K562 (cell line): ENCODE data around the gene CGNL1. TPM values are rescaled to one million over a fixed set of nuclear protein-coding genes. Genes with fewer than 3 reads are reported as not detected.
A peak's percentile ranks its signal among the peaks of the same experiment; 100 is the strongest.

Experiments used
- ATAC-seq: fragments of 200-7000 bp; cut with Tn5 transposase; 3 replicates; pipeline ENCODE4 v1.9.1; 2020; ENCODE audit warnings: moderate library complexity
- BruUV-seq: library from RNA; stranded (reverse); fragments of 400-500 nt; replicated peaks from 2 replicates; lab custom pipeline; 2021; lab: Mats Ljungman, UMichigan
- CTCF ChIA-PET: fragments of 300-600 bp; formaldehyde crosslinking; extraction: SDS; loops from one replicate; lab custom pipeline; 2021; ENCODE audit warnings: low intra/inter-chr PET ratio; lab: Yijun Ruan, JAX
- POLR2A ChIA-PET: fragments of 300-600, 350-650 bp; sonication (Branson Sonifier 250); formaldehyde crosslinking; extraction: SDS; loops from one replicate; lab custom pipeline; 2021; ENCODE audit warnings: antibody characterized with exemption, inconsistent platforms; lab: Yijun Ruan, JAX
- DNase-seq, 4 experiments: peaks; one replicate each; pipeline versions ENCODE4 v3.0.0 to v3.0.0-alpha.2; 2011 to 2018; ENCODE audit warnings: low spot score in 3 of 4, mixed read lengths in 3 of 4; ENCODE audit errors: extremely low read depth in 1 of 4
- FAIRE-seq: peaks from 2 replicates; lab custom pipeline; 2011; peaks lifted over from hg19 to GRCh38; lab: Jason Lieb, UNC
- H2AFZ ChIP-seq: 2 replicates; pipeline ENCODE4 v1.6.0; 2011; ENCODE audit warnings: low read depth, low read length, control low read depth, inconsistent platforms
- H3K27ac ChIP-seq: fragments of 200-600 bp; 3 replicates; pipeline ENCODE4 v1.8.0; 2011; ENCODE audit warnings: low read depth, mild to moderate bottlenecking, control low read depth, inconsistent platforms, low read length, moderate library complexity, mixed read lengths; ENCODE audit errors: extremely low read depth
- H3K27me3 ChIP-seq, 2 experiments: fragments of 300-600 bp in 1 of 2; 2 replicates in 1 of 2; 3 replicates in 1 of 2; pipeline versions ENCODE4 v1.6.0 to v1.8.0; 2011; ENCODE audit warnings: inconsistent platforms in 2 of 2, low read length in 2 of 2, mild to moderate bottlenecking in 1 of 2, mixed read lengths in 1 of 2, moderate library complexity in 1 of 2; ENCODE audit not compliant: control insufficient read depth in 2 of 2, insufficient read depth in 2 of 2
- H3K36me3 ChIP-seq: fragments of 300-600 bp; 3 replicates; pipeline ENCODE4 v1.8.0; 2011; ENCODE audit warnings: mild to moderate bottlenecking, low read length, inconsistent platforms; ENCODE audit not compliant: control insufficient read depth, insufficient read depth
- H3K4me1 ChIP-seq, 2 experiments: fragments of 200-600 bp in 1 of 2; replicated peaks in 1 of 2; 2 replicates in 1 of 2; 3 replicates in 1 of 2; pipeline versions ENCODE4 v1.5.1 to v1.8.0; 2011; ENCODE audit warnings: inconsistent platforms in 2 of 2, low read length in 2 of 2, mild to moderate bottlenecking in 1 of 2, mixed read lengths in 1 of 2, moderate library complexity in 1 of 2; ENCODE audit not compliant: control insufficient read depth in 2 of 2, insufficient read depth in 2 of 2
- H3K4me2 ChIP-seq: 2 replicates; pipeline ENCODE4 v1.6.1; 2011; ENCODE audit warnings: low read length, control low read depth, inconsistent platforms, mixed read lengths; ENCODE audit not compliant: insufficient read depth
- H3K4me3 ChIP-seq: fragments of 200-600 bp; sonication (generic), shearing (Covaris generic); 2 replicates; pipeline ENCODE4 v1.5.1; 2016; ENCODE audit warnings: control low read depth, inconsistent platforms
- H3K79me2 ChIP-seq: fragments of 200-600 bp; 3 replicates; pipeline ENCODE4 v1.8.0; 2011; ENCODE audit warnings: low read length, inconsistent platforms; ENCODE audit not compliant: control insufficient read depth, insufficient read depth
- H3K9ac ChIP-seq, 2 experiments: 2 replicates each; pipeline versions ENCODE4 v1.6.0 to v1.6.1; 2011; ENCODE audit warnings: low read depth in 2 of 2, low read length in 2 of 2, control low read depth in 1 of 2, inconsistent platforms in 1 of 2, mild to moderate bottlenecking in 1 of 2, mixed read lengths in 1 of 2; ENCODE audit not compliant: insufficient read depth in 1 of 2
- H3K9me1 ChIP-seq: one replicate; pipeline ENCODE4 v1.6.0; 2011; ENCODE audit warnings: inconsistent platforms, mild to moderate bottlenecking, low read length, moderate library complexity; ENCODE audit not compliant: control insufficient read depth, insufficient read depth
- H3K9me3 ChIP-seq: replicated peaks from 2 replicates; pipeline ENCODE4 v1.5.1; 2011; ENCODE audit warnings: low read depth, low read length, inconsistent platforms; ENCODE audit not compliant: control insufficient read depth, insufficient read depth
- H4K20me1 ChIP-seq: replicated peaks from 2 replicates; pipeline ENCODE4 v1.6.1; 2011; ENCODE audit warnings: low read length, inconsistent platforms, mixed read lengths; ENCODE audit not compliant: control insufficient read depth, insufficient read depth
- CBFA2T3 ChIP-seq: fragments of 450-650 bp; IDR thresholded peaks from 2 replicates; pipeline ENCODE4 v1.6.1; 2017
- CXXC5 ChIP-seq: fragments of 250-450 bp; sonication (Bioruptor Pico); IDR thresholded peaks from 2 replicates; pipeline ENCODE4 v1.8.0; 2022; ENCODE audit warnings: inconsistent platforms, mild to moderate bottlenecking, moderate library complexity
- FOSL1 ChIP-seq: fragments of 200-800 bp; sonication (Bioruptor generic); conservative IDR thresholded peaks from 2 replicates; pipeline ENCODE4 v1.6.1; 2016; ENCODE audit warnings: missing genetic modification characterization, missing compliant biosample characterization
- MTA1 ChIP-seq: fragments of 450-650 bp; IDR thresholded peaks from 2 replicates; pipeline ENCODE4 v1.6.1; 2017; ENCODE audit warnings: borderline replicate concordance
- SRSF1 ChIP-seq: fragments of 200-400 bp; formaldehyde crosslinking; IDR thresholded peaks from 2 replicates; pipeline ENCODE4 v1.6.1; 2017; ENCODE audit warnings: mild to moderate bottlenecking, low read depth, low read length, moderate library complexity
- WGBS: fragments of 100-300 bp; shearing (Covaris generic); methylation state at CpG from one replicate; pipeline ENCODE4 v1.1.6; 2016; ENCODE audit warnings: low coverage, mixed read lengths; ENCODE audit not compliant: insufficient coverage; ENCODE audit errors: missing lambda C conversion rate; 5-methylcytosine and 5-hydroxymethylcytosine counted together
- in situ Hi-C: fragments of 300-500 bp; cut with MboI; formaldehyde crosslinking; loops from 4 replicates; pipeline ENCODE4 v1.15.0; 2018; ENCODE audit warnings: inconsistent platforms, mixed read lengths
- intact Hi-C: fragments of 100-400 bp; cut with micrococcal nuclease; formaldehyde crosslinking; loops from 2 replicates; pipeline ENCODE4 v1.14.2; 2022
- polyA plus RNA-seq, 8 experiments: library from polyadenylated mRNA; depleted of rRNA in 4 of 8; stranded (reverse) in 5 of 8; unstranded in 3 of 8; fragments of >200 nt; fragmentation: Nextera tagmentation in 2 of 8; fragmentation: Illumina TruSeq in 1 of 8; extraction: Ambion mirVana in 2 of 8; extraction: Trizol in 1 of 8; gene quantifications; 2 replicates each; pipeline versions ENCODE4 v1.2.1 to v1.2.3, GENCODE V29; 2011 to 2014; ENCODE audit warnings: inconsistent platforms in 1 of 8, missing spikeins in 1 of 8
- total RNA-seq, 7 experiments: library from RNA; depleted of rRNA in 6 of 7; stranded (reverse); fragments of >200 nt in 6 of 7; fragmentation: Illumina TruSeq in 2 of 7; extraction: Trizol in 2 of 7; gene quantifications; 2 replicates each; pipeline versions ENCODE4 v1.2.1 to v1.2.3, GENCODE V29; 2011 to 2021; ENCODE audit warnings: low replicate concordance in 1 of 7
- TF ChIP-seq, protein P1 (sequence below): sonication (generic); formaldehyde crosslinking; IDR thresholded peaks from 2 replicates; pipeline ENCODE4 v1.8.0; 2022; ENCODE audit warnings: mild to moderate bottlenecking, missing genetic modification reagents
- TF ChIP-seq, protein P2 (sequence below): sonication (generic); formaldehyde crosslinking; IDR thresholded peaks from 2 replicates; pipeline ENCODE4 v1.8.0; 2022; ENCODE audit warnings: missing genetic modification reagents, mild to moderate bottlenecking, moderate library complexity, borderline replicate concordance

CGNL1 gene
- total and polyA plus RNA-seq, 9 of the 15 experiments (the other 6 are each of a cell fraction or from before 2014, with no cell fraction given), result 0.01 to 0.07 TPM; not detected in 7

DNA sequence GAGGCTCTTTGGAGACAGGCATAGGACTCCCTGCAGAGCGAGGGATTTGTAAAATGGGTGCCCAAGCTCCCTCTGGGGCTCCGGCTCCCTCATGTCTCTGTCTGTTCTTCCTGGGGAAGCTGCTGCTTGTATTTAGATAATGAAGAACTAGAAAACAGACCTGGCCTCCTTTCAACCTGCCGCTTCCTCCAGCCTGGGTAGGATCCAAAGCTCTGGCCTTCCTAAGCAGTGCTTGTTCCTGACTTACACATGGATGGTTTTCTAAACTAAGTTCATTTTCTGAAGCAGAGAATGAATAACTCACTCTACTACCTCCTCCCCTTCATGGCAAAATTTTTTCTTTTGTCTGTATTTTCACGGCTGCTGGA, 178.5 kb downstream of the CGNL1 start:
- no peaks in the 10 kb centered on the region for H3K9me3 ChIP-seq
- CTCF ChIA-PET, result no interaction called here
- peaks cover 14 to 66% of the 10 kb centered on the region in 2 experiments for H3K27me3 ChIP-seq
- in situ Hi-C loops (loop anchor here (25.0 kb wide), 1 partner anchor 508 kb away; the partner anchor contains the start of gene ALDH1A2), intact Hi-C loops (no loop called here)
- H3K27ac ChIP-seq, result no peak overlapping the region
- TF ChIP-seq FOSL1 (tag), result 0 out of 2 replicates have a peak, but pooled peaks have one; percentile 2
- TF ChIP-seq, protein P1, sequence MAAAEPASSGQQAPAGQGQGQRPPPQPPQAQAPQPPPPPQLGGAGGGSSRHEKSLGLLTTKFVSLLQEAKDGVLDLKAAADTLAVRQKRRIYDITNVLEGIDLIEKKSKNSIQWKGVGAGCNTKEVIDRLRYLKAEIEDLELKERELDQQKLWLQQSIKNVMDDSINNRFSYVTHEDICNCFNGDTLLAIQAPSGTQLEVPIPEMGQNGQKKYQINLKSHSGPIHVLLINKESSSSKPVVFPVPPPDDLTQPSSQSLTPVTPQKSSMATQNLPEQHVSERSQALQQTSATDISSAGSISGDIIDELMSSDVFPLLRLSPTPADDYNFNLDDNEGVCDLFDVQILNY, result no peak
- FAIRE-seq (no peak), ATAC-seq (no peak), DNase-seq (no peak)
- no peaks in the 10 kb centered on the region; the same call in 1 of the 2 replicates for H4K20me1 ChIP-seq
- no peak overlapping the region for H2AFZ ChIP-seq
- H3K4me3 ChIP-seq, result no peak overlapping the region
- no TSS peak for BruUV-seq
- no peak overlapping the region for H3K9ac ChIP-seq
- no peaks in the 10 kb centered on the region; a peak in 1 of 5 replicates for H3K4me1 ChIP-seq
- no peaks in the 10 kb centered on the region for H3K36me3 ChIP-seq
- H3K79me2 ChIP-seq, result no peaks in the 10 kb centered on the region
- POLR2A ChIA-PET, result interaction anchor here (0.8 kb wide), 1 partner anchor 13 kb away, joined by 3 read pairs; no protein-coding TSS in a partner anchor
- no peaks in the 10 kb centered on the region for H3K9me1 ChIP-seq
- WGBS, result 0% methylated on average over 4 of the region's 4 CpGs
- no peak overlapping the region for H3K4me2 ChIP-seq

DNA sequence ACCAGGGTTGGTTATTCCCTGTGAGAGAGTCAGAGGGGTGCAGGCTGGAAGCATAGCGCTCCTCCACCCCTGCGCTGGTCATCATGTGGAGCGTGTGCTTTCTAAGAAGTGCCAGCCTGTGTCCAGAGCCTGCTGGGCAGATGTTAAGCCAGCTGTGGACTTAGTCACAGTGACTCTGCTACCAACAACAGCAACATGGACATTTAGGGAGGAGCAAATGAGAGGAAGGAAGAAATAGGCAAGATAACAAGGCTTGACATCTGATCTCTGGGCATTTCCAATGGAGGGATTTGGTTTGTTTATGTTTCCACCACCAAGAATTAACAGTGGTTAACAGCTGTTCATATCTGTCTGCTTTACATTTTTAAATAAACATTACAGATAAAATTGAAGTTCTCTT, 179.0 kb downstream of the CGNL1 start:
- Histone ChIP-seq H3K27me3 (peaks cover 14 to 64% of the 10 kb centered on the region in 2 experiments), H2AFZ (no peak overlapping the region), H3K27ac (no peak overlapping the region), H3K9ac (no peak overlapping the region), H3K4me1 (no peaks in the 10 kb centered on the region; a peak in 1 of 5 replicates), H3K79me2 (no peaks in the 10 kb centered on the region), H3K9me1 (no peaks in the 10 kb centered on the region), H3K9me3 (no peaks in the 10 kb centered on the region), H3K4me3 (no peak overlapping the region), H4K20me1 (no peaks in the 10 kb centered on the region; the same call in 1 of the 2 replicates), H3K4me2 (no peak overlapping the region), H3K36me3 (no peaks in the 10 kb centered on the region)
- intact Hi-C loops, result no loop called here
- in situ Hi-C loops, result loop anchor here (25.0 kb wide), 1 partner anchor 507 kb away; the partner anchor contains the start of gene ALDH1A2
- FAIRE-seq, result no peak
- ChIA-PET POLR2A (interaction anchor here (0.8 kb wide), 1 partner anchor 13 kb away, joined by 3 read pairs; no protein-coding TSS in a partner anchor), CTCF (no interaction called here)
- ATAC-seq, result no peak
- BruUV-seq, result no TSS peak
- no peak for TF ChIP-seq MTA1
- no peak for TF ChIP-seq SRSF1
- peak; percentile 31; the same call in 1 of the 2 replicates for TF ChIP-seq FOSL1 (tag)
- TF ChIP-seq CBFA2T3, result 0 out of 2 replicates have a peak, but pooled peaks have one; percentile 5
- no peak for TF ChIP-seq CXXC5
- TF ChIP-seq, protein P2, sequence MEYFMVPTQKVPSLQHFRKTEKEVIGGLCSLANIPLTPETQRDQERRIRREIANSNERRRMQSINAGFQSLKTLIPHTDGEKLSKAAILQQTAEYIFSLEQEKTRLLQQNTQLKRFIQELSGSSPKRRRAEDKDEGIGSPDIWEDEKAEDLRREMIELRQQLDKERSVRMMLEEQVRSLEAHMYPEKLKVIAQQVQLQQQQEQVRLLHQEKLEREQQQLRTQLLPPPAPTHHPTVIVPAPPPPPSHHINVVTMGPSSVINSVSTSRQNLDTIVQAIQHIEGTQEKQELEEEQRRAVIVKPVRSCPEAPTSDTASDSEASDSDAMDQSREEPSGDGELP, result 0 out of 2 replicates have a peak, but pooled peaks have one; percentile 16
- no peak for DNase-seq
- WGBS, result 14% methylated on average over 3 of the region's 3 CpGs
